GM12865 (cell line): ENCODE data around the gene MYOCD.

ENCODE experiments used
- DNase-seq: peaks from one replicate; pipeline ENCODE4 v3.0.0; 2010; ENCODE audit warnings: low read depth
- H3K4me3 ChIP-seq: 2 replicates; pipeline ENCODE4 v1.5.1; 2011; ENCODE audit warnings: mild to moderate bottlenecking, low read depth, low read length, control low read depth
- CTCF ChIP-seq: IDR thresholded peaks from 2 replicates; pipeline ENCODE4 v1.5.1; 2011; ENCODE audit warnings: low read length, control low read depth, low read depth, inconsistent platforms; ENCODE audit not compliant: insufficient read depth; ENCODE audit errors: missing control alignments

Gene MYOCD

GRCh38 chr17:12691173-12691572 lies 25.5 kb downstream of the MYOCD start:
- no peak for TF ChIP-seq CTCF
- H3K4me3 ChIP-seq = no peak overlapping the region
- no peak for DNase-seq

- no peak for TF ChIP-seq CTCF
- DNase-seq = no peak
- no peak overlapping the region for H3K4me3 ChIP-seq
Measured at GRCh38 chr17:12693640-12694039, 27.9 kb downstream of the MYOCD start.

GRCh38 chr17:12706070-12706469 lies 40.4 kb downstream of the MYOCD start:
- no peak overlapping the region for H3K4me3 ChIP-seq
- no peak for TF ChIP-seq CTCF
- no peak for DNase-seq

GRCh38 chr17:12709063-12709462 lies 43.4 kb downstream of the MYOCD start:
- no peak for DNase-seq
- H3K4me3 ChIP-seq = no peak overlapping the region
- TF ChIP-seq CTCF = no peak

GRCh38 chr17:12712415-12712814 lies 46.7 kb downstream of the MYOCD start:
- H3K4me3 ChIP-seq = no peak overlapping the region
- no peak for TF ChIP-seq CTCF
- no peak for DNase-seq

GRCh38 chr17:12712941-12713340 lies 47.3 kb downstream of the MYOCD start:
- DNase-seq = no peak
- no peak overlapping the region for H3K4me3 ChIP-seq

More at GRCh38 chr17:12712941-12713340, 47.3 kb downstream of the MYOCD start:
- TF ChIP-seq CTCF = no peak
